ENCODE results near the gene DDX39B. TPM values are rescaled to one million over a fixed set of nuclear protein-coding genes. Genes with fewer than 3 reads are reported as not detected.

DDX39B gene
- total and polyA plus RNA-seq, 9 of the 15 experiments (the other 6 are each of a cell fraction or from before 2014, with no cell fraction given): 479 to 869 (median 592) TPM

DNA sequence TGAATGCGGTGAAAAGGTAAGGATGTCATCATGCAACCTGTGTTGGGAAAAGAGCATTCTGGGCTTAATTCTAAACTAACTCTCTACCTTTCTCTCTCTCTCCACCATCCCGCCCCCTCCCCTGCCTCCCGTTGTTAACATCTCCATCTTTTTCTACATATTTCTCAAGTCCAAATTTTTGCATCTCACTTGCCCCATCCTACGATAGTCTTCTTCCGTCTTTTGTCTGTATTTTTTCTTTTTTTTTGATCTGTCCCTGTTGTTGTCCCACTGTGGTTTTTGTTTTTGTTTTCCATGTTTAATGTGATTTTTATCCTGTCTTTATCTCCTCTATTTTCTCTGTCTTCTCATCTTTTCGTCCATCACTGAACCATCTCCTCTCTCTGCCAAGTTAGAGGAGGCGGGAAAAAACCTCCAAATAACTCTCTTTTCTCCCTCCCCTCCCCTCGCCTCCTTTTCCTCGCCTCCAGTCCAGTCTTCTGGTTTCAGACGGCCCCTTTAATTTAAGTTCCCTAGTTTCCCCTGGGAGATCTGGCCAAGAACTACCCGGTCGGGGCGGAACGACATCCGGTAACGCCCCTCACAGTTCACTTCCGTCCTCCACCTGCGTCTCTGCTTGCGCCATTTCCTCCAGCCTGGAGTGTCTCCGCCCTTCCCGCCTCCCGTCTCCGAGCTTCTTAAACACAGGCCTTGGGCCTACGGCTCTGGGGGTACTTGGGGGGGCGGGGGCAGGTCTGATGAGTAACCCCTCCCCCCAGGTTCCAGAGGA is 5.3 kb upstream of the DDX39B start, which contains the start of gene NFKBIL1 (continued):
- TF ChIP-seq, protein P1, sequence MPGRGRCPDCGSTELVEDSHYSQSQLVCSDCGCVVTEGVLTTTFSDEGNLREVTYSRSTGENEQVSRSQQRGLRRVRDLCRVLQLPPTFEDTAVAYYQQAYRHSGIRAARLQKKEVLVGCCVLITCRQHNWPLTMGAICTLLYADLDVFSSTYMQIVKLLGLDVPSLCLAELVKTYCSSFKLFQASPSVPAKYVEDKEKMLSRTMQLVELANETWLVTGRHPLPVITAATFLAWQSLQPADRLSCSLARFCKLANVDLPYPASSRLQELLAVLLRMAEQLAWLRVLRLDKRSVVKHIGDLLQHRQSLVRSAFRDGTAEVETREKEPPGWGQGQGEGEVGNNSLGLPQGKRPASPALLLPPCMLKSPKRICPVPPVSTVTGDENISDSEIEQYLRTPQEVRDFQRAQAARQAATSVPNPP (IDR thresholded peaks at IDR 0.05; ENCODE audit: borderline replicate concordance, insufficient read depth, insufficient read length): no peak
- TF ChIP-seq KDM5B (IDR thresholded peaks at IDR 0.05; ENCODE audit: insufficient replicate concordance, low read depth, low read length) (peak; percentile 21), PURB (CRISPR knock-in tag; IDR thresholded peaks at IDR 0.05; ENCODE audit: low read depth) (no peak), FIP1L1 (IDR thresholded peaks at IDR 0.05; ENCODE audit: low read depth, low read length, poor library complexity, severe bottlenecking) (no peak), MBD2 (IDR thresholded peaks at IDR 0.05; ENCODE audit: borderline replicate concordance, low read depth) (peak; percentile 90), ZNF766 (CRISPR knock-in tag; conservative IDR thresholded peaks at IDR 0.05) (peak; percentile 64), MCM2 (IDR thresholded peaks at IDR 0.05; ENCODE audit: low read depth) (no peak), BHLHE40 (IDR thresholded peaks at IDR 0.05; ENCODE audit: low read length) (no peak; the same call in 1 of the 2 replicates), HNRNPUL1 (IDR thresholded peaks at IDR 0.05; ENCODE audit: low read length) (no peak), KLF13 (tag; IDR thresholded peaks at IDR 0.05; ENCODE audit: borderline replicate concordance, low read depth) (peak; percentile 85), CCAR2 (IDR thresholded peaks at IDR 0.05; ENCODE audit: low read depth, low read length) (no peak), DMBX1 (CRISPR knock-in tag; IDR thresholded peaks at IDR 0.05; ENCODE audit: borderline replicate concordance) (peak; percentile 72; the same call in 1 of the 2 replicates), SLC30A9 (CRISPR knock-in tag; IDR thresholded peaks at IDR 0.05) (no peak), TGIF2 (CRISPR knock-in tag; IDR thresholded peaks at IDR 0.05) (no peak), PHF21A (IDR thresholded peaks at IDR 0.05; ENCODE audit: borderline replicate concordance, low read depth) (peak; percentile 59; the same call in 1 of the 2 replicates), ZNF57 (CRISPR knock-in tag; IDR thresholded peaks at IDR 0.05) (0 out of 2 replicates have a peak, but pooled peaks have one; percentile 38), DACH1 (IDR thresholded peaks at IDR 0.05; ENCODE audit: partially characterized antibody) (peak; percentile 18)
- TF ChIP-seq, protein P2, sequence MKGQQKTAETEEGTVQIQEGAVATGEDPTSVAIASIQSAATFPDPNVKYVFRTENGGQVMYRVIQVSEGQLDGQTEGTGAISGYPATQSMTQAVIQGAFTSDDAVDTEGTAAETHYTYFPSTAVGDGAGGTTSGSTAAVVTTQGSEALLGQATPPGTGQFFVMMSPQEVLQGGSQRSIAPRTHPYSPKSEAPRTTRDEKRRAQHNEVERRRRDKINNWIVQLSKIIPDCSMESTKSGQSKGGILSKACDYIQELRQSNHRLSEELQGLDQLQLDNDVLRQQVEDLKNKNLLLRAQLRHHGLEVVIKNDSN (CRISPR knock-in tag; IDR thresholded peaks at IDR 0.05): no peak
- TF ChIP-seq, protein P3, sequence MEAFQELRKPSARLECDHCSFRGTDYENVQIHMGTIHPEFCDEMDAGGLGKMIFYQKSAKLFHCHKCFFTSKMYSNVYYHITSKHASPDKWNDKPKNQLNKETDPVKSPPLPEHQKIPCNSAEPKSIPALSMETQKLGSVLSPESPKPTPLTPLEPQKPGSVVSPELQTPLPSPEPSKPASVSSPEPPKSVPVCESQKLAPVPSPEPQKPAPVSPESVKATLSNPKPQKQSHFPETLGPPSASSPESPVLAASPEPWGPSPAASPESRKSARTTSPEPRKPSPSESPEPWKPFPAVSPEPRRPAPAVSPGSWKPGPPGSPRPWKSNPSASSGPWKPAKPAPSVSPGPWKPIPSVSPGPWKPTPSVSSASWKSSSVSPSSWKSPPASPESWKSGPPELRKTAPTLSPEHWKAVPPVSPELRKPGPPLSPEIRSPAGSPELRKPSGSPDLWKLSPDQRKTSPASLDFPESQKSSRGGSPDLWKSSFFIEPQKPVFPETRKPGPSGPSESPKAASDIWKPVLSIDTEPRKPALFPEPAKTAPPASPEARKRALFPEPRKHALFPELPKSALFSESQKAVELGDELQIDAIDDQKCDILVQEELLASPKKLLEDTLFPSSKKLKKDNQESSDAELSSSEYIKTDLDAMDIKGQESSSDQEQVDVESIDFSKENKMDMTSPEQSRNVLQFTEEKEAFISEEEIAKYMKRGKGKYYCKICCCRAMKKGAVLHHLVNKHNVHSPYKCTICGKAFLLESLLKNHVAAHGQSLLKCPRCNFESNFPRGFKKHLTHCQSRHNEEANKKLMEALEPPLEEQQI (IDR thresholded peaks at IDR 0.05): 0 out of 2 replicates have a peak, but pooled peaks have one; percentile 59
- TF ChIP-seq, protein P4, sequence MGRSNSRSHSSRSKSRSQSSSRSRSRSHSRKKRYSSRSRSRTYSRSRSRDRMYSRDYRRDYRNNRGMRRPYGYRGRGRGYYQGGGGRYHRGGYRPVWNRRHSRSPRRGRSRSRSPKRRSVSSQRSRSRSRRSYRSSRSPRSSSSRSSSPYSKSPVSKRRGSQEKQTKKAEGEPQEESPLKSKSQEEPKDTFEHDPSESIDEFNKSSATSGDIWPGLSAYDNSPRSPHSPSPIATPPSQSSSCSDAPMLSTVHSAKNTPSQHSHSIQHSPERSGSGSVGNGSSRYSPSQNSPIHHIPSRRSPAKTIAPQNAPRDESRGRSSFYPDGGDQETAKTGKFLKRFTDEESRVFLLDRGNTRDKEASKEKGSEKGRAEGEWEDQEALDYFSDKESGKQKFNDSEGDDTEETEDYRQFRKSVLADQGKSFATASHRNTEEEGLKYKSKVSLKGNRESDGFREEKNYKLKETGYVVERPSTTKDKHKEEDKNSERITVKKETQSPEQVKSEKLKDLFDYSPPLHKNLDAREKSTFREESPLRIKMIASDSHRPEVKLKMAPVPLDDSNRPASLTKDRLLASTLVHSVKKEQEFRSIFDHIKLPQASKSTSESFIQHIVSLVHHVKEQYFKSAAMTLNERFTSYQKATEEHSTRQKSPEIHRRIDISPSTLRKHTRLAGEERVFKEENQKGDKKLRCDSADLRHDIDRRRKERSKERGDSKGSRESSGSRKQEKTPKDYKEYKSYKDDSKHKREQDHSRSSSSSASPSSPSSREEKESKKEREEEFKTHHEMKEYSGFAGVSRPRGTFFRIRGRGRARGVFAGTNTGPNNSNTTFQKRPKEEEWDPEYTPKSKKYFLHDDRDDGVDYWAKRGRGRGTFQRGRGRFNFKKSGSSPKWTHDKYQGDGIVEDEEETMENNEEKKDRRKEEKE (IDR thresholded peaks at IDR 0.05; ENCODE audit: borderline replicate concordance in 1 of 2, control insufficient read depth in 1 of 2, low read depth in 2 of 2, low read length in 1 of 2): peak; percentile 40 to 95; a peak in 2 of 4 replicates
